HFFc6 (cell line): Measurements from ENCODE around the gene DHX32. TPM values are rescaled to one million over a fixed set of nuclear protein-coding genes. Genes with fewer than 3 reads are reported as not detected.

ENCODE experiments used
- DNase-seq: peaks from one replicate; pipeline ENCODE4 v3.0.0-alpha.2; 2018
- H3K27ac Mint-ChIP-seq: 2 replicates; pipeline ENCODE4 v1.8.0; 2020; ENCODE audit warnings: mild to moderate bottlenecking, mixed read lengths
- H3K27me3 Mint-ChIP-seq: 2 replicates; pipeline ENCODE4 v1.8.0; 2021; ENCODE audit warnings: mild to moderate bottlenecking, moderate library complexity, mixed read lengths; ENCODE audit not compliant: insufficient read depth
- H3K36me3 Mint-ChIP-seq: 2 replicates; pipeline ENCODE4 v1.8.0; 2021; ENCODE audit warnings: low read depth, mixed read lengths
- H3K4me1 Mint-ChIP-seq: 2 replicates; pipeline ENCODE4 v1.8.0; 2020; ENCODE audit warnings: low read depth, mixed read lengths
- H3K4me3 Mint-ChIP-seq: 2 replicates; pipeline ENCODE4 v1.8.0; 2020; ENCODE audit warnings: mild to moderate bottlenecking, moderate library complexity, mixed read lengths
- H3K9me3 Mint-ChIP-seq: 2 replicates; pipeline ENCODE4 v1.8.0; 2020; ENCODE audit warnings: mild to moderate bottlenecking, mixed read lengths
- microRNA-seq: library from miRNA; unstranded; fragments of <30 nt; microRNA quantifications from one replicate; pipeline ENCODE4, GENCODE V29; 2019
- total RNA-seq, 6 experiments: library from RNA; stranded (reverse); fragmentation: NEBNext Ultra II Directional; extraction: Animal tissue kit (Norgen Biotek cat#: 25700); gene quantifications; 2 replicates in 1 of 6; 3 replicates in 5 of 6; pipeline ENCODE4 v1.2.3, GENCODE V29; 2021
- TF ChIP-seq, protein P1 (sequence below): fragments of 200-600 bp; sonication (generic); IDR thresholded peaks from 2 replicates; pipeline ENCODE4 v1.5.0; 2021; ENCODE audit warnings: antibody characterized with exemption, mild to moderate bottlenecking

The DHX32 gene
- total RNA-seq, 6 experiments from 2014 or later = 18.6 to 22.4 (median 20.8) TPM

DNA sequence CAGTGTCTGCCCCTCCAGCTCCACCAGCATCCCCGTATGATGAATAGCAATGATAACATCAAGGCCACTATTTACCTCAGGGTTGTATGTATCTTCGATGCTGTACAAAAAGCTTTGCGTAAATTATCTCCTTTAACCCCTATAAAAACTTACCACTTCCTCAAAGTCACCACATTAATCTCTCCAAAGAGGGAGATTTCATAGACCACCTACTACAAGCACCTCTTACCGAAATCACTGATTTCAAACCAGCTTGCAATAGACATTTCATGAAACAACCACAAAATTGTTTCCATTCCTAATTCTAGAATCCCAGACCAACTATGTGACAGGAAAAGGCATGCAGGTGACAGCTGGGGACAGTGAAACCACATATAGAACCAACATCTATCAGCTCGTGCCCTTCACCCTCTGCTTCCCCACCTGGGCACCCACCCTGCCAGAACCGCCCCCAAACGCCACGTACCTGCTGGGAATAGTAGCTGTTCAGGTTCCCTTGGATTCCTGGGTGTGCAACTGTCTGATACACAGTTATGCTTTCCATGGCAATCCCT is 85.4 kb downstream of the DHX32 start:
- H3K27ac Mint-ChIP-seq = no peak overlapping the region
- no peak for DNase-seq
- no peaks in the 10 kb centered on the region for H3K4me1 Mint-ChIP-seq
- TF ChIP-seq, protein P1, sequence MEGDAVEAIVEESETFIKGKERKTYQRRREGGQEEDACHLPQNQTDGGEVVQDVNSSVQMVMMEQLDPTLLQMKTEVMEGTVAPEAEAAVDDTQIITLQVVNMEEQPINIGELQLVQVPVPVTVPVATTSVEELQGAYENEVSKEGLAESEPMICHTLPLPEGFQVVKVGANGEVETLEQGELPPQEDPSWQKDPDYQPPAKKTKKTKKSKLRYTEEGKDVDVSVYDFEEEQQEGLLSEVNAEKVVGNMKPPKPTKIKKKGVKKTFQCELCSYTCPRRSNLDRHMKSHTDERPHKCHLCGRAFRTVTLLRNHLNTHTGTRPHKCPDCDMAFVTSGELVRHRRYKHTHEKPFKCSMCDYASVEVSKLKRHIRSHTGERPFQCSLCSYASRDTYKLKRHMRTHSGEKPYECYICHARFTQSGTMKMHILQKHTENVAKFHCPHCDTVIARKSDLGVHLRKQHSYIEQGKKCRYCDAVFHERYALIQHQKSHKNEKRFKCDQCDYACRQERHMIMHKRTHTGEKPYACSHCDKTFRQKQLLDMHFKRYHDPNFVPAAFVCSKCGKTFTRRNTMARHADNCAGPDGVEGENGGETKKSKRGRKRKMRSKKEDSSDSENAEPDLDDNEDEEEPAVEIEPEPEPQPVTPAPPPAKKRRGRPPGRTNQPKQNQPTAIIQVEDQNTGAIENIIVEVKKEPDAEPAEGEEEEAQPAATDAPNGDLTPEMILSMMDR = no peak
- H3K27me3 Mint-ChIP-seq = no peaks in the 10 kb centered on the region
- no peak overlapping the region for H3K4me3 Mint-ChIP-seq
- H3K9me3 Mint-ChIP-seq = no peaks in the 10 kb centered on the region
- peaks cover 14% of the 10 kb centered on the region for H3K36me3 Mint-ChIP-seq

DNA sequence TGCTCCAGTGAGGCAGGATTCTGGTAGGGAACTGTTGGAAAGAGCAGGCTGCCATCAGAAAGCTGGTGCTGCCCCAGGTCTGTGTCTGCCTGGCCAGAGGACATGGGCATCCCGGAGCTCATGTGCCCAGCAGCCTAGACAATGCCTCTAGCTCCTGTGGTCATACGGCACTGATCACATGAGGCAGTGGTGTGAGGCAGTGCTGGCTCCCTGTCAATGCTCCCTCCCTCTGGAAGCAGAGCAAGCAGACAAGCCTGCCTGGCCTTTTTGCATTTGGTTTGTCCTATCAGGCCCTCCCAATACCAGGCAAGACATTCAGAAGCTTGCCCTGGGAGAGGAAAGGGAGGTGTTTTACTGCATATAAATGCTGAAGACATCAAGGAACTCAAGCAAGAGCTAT is 86.0 kb downstream of the DHX32 start:
- Mint-ChIP-seq H3K9me3 (no peaks in the 10 kb centered on the region), H3K36me3 (peaks cover 13% of the 10 kb centered on the region), H3K27ac (no peak overlapping the region), H3K27me3 (no peaks in the 10 kb centered on the region), H3K4me3 (no peak overlapping the region), H3K4me1 (no peaks in the 10 kb centered on the region)
- no peak for DNase-seq
- TF ChIP-seq, protein P1 = no peak

DNA sequence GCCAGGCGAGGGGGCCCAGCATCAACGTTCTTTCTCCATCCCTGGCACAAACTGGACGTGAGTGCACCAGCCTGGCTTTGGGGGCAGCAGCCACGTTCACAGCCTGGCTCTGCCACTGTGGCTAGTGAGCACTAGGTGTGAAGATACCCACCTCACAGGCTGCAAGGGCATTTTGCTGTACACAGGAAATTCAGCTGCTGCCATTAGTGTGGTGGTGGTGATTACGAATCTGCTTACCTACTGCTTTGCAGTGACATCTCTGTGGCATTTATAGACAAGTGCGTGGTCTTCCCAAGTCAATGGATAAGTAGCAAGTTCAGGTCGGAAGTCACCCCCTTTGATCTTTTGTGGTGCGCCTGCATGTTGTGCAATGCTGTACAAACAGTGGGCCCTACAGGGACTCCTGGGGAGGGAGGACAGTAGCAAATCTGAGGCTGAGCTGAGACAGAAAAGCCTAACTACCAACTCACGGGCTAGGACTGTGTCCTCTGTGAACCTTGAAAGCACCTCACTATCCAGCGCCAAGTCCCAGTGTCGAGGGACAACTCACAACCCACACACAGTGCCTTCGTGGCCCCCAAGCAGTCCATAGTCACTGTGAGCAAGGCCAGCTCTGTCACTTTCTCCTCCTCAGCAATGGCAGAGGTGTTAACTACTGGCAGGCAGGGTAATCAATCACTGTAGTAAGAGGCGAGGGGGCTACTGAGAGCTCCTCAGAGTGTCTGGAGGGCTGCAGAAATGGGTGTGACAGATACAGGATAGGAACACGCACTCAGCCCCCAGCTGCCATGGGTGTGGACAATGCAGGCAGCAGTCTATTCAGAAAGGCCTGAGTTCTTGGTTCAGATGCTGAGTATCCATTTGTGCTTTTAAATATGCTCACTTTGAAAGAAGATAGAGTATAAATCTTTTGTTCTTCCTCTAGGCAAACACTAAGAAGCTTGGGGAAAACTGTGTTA is 88.5 kb downstream of the DHX32 start:
- TF ChIP-seq, protein P1 = no peak
- no peak overlapping the region for H3K27ac Mint-ChIP-seq
- H3K4me3 Mint-ChIP-seq = no peak overlapping the region
- H3K9me3 Mint-ChIP-seq = no peaks in the 10 kb centered on the region
- no peaks in the 10 kb centered on the region for H3K4me1 Mint-ChIP-seq
- peaks cover 13% of the 10 kb centered on the region for H3K36me3 Mint-ChIP-seq
- DNase-seq = no peak
- H3K27me3 Mint-ChIP-seq = no peaks in the 10 kb centered on the region

DNA sequence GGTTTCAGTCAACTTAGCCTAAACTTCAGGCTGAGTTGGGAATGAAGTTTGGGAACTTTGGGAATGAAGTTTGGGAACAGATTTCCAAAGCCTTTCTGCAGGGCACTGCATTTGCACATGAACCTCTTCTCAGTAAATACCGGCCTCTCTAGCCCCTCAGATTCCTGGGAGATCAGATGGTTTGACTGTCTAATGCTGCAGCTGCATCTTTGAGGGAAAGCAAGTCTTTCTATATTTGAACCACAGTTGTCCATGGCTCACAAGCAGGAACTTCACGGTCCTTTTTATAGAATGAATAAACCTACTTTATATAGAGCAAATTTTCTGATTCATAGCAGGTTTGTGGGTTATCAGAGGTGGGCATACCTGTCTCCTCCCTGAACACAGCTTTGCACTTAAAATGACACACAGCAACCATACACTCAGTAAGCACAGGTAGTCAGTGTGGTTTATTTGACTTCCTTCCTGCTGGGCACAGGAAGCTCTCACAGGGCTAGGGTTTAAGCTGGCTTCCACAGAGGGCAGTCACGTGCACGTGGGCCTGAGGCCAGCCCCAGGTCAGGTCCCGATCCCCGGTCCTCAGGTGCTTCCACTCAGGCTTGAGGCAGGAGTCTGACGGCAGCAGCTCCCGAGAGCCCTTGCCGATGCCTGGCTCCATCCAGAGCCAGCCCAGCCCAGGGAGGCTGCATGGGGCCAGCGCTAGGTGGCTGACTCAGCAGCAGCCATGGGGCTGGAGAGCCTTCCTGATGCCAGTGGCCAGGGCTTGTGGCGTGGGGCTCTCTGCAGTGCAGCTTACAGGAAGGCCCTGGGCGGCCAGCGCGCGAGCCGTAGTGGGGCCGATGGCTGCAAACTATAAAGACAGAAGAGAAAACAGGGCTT is 92.7 kb downstream of the DHX32 start:
- H3K9me3 Mint-ChIP-seq = no peaks in the 10 kb centered on the region
- no peaks in the 10 kb centered on the region for H3K4me1 Mint-ChIP-seq
- no peak for DNase-seq
- H3K27ac Mint-ChIP-seq = no peak overlapping the region
- H3K27me3 Mint-ChIP-seq = peaks cover 1% of the 10 kb centered on the region; the same call in 1 of the 2 replicates
- no peak overlapping the region for H3K4me3 Mint-ChIP-seq
- TF ChIP-seq, protein P1 = no peak
- H3K36me3 Mint-ChIP-seq = peaks cover 5% of the 10 kb centered on the region

Small RNA genes lying within 50 kb of the gene (microRNA-seq; reads per million reads assigned to microRNA genes)
- not detected for gene MIR4484

Other genes with a start within 250 kb of the DHX32 start
- not detected for gene TEX36, start 198.1 kb downstream of the DHX32 start, total RNA-seq
- gene EDRF1, start 161.6 kb downstream of the DHX32 start, total RNA-seq = 10 to 100 TPM; 19.0 to 21.9 (median 20.2) TPM
- gene MMP21, start 105.5 kb downstream of the DHX32 start, total RNA-seq = not detected
- 100 to 1,000 TPM in 1 of 6 experiments, 10 to 100 TPM in 5; 84.9 to 102 (median 91.4) TPM for gene UROS, start 58.0 kb downstream of the DHX32 start, total RNA-seq
- gene BCCIP, start 57.7 kb downstream of the DHX32 start, total RNA-seq = 10 to 100 TPM; 70.7 to 92.4 (median 88.0) TPM
- 1 to 10 TPM in 2 of 6 experiments, under 1 TPM in 4; 0.50 to 1.4 (median 0.88) TPM for gene FANK1, start 15.3 kb upstream of the DHX32 start, total RNA-seq